NCI-H1694 treated with DMSO at 0.1 percent for 48 hours (cell line): ENCODE results near the gene LRP4.

ENCODE experiments used
- DNase-seq: peaks from one replicate; lab custom pipeline; 2025; lab: John Stamatoyannopoulos, UW

The LRP4 gene

GRCh38 chr11:46892838-46893237 is 25.5 kb downstream of the LRP4 start:
- DNase-seq, result no peak

GRCh38 chr11:46892109-46892508 is 26.2 kb downstream of the LRP4 start:
- no peak for DNase-seq

- no peak for DNase-seq
Measured at GRCh38 chr11:46890665-46891064, 27.7 kb downstream of the LRP4 start.

GRCh38 chr11:46889689-46890475 is 28.5 kb downstream of the LRP4 start:
- DNase-seq, result peak; percentile 67

GRCh38 chr11:46889251-46889650 is 29.1 kb downstream of the LRP4 start:
- DNase-seq, result no peak

GRCh38 chr11:46888636-46889035 is 29.7 kb downstream of the LRP4 start:
- no peak for DNase-seq

DNA sequence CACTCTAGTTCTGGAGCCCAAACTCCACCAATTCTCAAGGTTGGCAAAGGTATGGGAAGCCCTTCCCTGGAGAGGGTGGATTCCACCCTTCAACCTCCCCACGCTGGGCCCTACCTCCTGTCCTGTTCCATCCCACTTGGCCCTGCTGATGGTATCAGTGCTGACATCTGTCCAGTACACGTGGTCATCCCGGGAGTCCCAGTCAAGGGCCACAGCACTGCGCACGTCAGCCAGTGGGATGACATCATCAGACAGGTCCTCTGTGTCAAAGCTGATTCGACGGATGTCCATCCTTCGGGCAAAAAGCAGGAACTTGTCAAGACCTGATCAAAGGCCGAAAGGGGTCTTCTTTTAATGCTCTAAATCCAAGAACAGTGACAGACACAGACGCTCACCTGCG is 32.1 kb downstream of the LRP4 start:
- DNase-seq, result no peak

DNA sequence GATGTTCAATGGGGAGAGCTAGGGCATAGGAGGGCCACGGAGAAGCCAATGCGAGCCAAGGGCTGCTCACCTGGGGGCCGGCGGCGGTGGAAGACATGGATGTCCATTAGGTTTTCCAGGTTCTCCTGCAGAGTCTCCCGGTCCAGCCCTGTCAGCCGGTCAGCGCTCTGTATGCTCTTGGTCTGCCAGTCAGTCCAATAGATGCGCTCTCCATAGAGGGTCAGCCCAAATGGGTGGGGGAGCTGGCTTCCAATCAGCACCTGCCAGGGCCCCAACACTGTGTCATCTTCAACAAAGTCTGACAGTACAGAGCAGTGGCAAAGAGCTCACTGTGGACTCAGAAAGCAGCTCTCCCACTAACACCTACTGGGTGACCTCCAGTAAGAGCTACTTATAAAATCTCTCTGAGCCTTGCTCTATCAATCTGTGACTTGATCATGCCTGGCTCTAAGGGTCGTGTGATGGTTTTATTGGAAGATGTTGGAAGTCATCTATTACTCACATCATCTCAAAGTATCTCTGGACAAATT is 39.2 kb downstream of the LRP4 start:
- DNase-seq, result no peak

GRCh38 chr11:46877580-46877979 is 40.8 kb downstream of the LRP4 start:
- no peak for DNase-seq

GRCh38 chr11:46876471-46876870 is 41.9 kb downstream of the LRP4 start:
- DNase-seq, result no peak

- no peak for DNase-seq
Measured at GRCh38 chr11:46874586-46874985, 43.8 kb downstream of the LRP4 start.

GRCh38 chr11:46868912-46869311 is 49.4 kb downstream of the LRP4 start:
- no peak for DNase-seq

- DNase-seq, result no peak
Measured at GRCh38 chr11:46865340-46865739, 53.0 kb downstream of the LRP4 start.

DNA sequence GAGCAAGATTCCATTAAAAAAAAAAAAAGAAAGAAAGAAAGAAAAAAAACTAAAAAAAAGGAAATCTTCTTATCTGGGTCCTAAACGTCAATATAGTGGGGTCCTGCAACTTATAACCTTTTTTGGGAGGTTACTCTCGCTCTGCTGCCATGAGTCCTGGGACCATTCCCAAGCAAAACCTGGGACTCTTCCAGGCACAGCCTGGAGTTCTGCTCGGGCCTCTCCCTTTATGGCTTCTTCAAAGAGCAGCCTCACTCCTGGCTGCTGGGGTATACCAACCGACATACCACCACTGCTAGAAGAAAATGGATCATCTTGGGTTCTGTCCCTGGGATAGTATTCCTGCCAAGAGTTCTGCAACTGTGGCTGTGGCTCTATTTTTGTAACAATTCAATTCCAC is 58.1 kb downstream of the LRP4 start:
- DNase-seq, result no peak

GRCh38 chr11:46858920-46859546 is 59.3 kb downstream of the LRP4 start:
- no peak for DNase-seq

DNA sequence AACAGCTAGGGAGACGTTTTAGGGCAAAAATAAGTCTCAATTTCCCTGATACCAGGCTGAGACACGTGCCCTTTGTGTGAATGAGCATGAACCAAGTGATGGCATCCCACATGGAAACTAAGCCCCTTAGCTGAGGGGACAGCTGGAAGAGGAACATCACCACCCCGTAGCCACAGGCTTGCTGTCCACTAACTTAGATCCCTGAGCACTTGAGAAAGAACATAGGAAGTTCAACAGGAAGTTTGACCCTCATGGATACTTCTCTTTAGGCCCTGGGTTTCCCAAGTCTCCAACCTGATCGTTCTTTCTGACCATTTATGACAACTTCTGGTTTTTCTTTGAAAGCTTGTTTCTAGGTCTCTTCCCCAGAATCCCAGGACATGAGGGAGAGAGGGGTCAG is 60.7 kb downstream of the LRP4 start:
- DNase-seq, result no peak

DNA sequence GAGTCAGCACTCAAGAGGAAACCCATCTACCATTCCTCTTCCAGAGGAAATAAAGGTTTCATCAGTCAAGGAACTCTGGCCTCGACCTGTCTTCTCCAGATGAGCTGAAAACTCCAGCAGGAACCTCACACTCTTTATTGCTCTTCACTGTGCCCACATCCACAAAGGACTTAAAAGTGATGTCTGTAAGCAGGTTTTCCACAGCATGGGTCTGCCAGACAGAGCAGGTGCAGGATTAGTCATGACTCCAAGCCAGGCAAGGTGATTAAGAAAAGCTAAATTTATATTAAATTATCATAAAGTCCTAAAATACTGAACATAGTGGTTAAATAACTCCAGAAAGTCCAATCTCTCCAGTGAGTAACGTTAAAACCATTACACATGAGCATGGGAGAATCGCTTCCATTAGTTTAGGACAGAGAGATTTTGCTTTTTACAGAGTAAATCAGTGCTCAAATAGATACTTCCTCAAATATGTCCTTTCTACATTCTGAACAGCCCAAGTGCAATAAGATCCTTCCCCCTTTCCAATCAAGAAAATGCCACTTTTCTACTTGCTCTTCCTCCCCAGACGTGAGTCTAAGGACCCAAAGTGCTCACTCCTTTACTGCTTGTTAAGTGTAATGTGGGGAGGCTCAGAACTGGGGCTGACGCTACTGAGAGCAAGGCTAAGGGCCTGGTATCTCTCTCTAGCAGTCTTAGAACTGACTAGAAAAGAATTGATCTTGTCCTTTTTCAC is 61.6 kb downstream of the LRP4 start:
- no peak for DNase-seq

DNA sequence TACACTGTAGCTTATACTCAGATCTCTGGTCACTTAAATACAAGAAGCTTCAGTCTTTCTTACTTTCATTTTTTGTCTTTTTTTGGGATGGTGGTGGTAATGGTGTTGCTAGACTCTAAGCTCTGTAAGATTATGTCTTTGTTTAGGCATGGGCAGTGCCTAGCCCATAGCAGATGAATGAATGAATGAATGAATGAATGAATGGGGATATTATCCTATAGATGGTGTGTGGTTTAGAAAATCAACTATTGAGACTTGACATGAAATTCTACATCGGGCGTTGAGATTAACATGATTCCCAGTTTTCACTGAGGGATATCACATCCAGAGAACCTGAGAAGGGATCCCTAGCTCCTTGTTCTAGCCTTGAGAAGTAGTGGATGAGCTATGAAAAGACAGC is 62.5 kb downstream of the LRP4 start:
- DNase-seq, result no peak

DNA sequence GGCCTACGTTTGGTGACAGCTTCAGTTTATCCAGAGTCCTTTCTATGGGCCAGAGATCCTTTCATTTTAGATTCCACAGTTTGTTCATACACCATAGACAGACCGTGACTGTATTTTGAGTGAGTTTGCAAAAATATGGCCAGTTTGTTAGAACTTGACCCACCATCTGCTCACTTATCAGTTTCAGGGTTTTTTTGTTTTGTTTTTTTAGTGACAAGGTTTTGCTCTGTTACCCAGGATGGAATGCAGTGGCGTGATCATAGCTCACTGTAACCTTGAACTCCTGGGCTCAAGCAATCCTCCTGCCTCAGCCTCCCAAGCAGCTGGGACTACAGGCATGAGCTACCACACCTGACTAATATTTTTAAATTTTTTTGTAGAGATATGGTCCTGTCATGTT is 63.2 kb downstream of the LRP4 start:
- DNase-seq, result no peak

GRCh38 chr11:46850829-46851380 is 67.4 kb downstream of the LRP4 start:
- no peak for DNase-seq

GRCh38 chr11:46849631-46850030 is 68.7 kb downstream of the LRP4 start:
- DNase-seq, result no peak

- no peak for DNase-seq
Measured at GRCh38 chr11:46846510-46846830, 71.9 kb downstream of the LRP4 start.
